ENCODE measurements around the gene TMEM60.

Gene TMEM60

DNA sequence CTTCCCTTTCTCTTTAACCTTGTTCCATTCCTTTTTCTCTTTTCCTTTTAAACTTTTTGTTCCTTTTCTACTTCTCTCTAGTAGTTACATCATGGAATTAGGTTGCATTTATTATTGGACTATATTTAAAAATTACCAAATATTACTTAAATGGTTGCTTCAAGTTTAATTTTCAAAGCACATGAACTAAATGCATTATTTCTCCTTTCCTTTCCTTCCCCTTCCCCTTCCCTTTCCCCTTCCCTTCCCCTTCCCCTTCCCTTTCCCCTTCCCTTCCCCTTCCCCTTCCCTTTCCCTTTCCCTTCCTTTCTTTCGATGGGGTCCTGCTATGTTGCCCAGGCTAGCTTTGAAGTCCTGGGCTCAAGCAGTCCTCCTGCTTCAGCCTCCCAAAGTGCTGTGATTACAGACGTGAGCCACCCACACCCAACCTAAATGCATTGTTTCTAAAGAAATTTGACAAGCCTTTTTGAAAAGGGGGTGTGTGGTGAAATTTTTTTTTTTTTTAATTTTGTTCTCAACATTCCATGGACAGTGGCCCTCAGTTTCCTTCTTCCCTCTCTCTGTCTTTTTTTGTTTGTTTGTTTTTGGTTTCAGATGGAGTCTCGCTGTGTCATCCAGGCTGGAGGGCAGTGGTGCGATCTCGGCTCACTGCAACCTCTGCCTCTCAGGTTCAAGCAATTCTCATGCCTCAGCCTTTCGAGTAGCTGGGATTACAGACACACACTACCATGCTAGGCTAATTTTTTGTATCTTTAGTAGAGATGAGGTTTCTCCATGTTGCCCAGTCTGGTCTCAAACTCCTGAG, 31.2 kb downstream of the TMEM60 start:
- DNase-seq: no peak

DNA sequence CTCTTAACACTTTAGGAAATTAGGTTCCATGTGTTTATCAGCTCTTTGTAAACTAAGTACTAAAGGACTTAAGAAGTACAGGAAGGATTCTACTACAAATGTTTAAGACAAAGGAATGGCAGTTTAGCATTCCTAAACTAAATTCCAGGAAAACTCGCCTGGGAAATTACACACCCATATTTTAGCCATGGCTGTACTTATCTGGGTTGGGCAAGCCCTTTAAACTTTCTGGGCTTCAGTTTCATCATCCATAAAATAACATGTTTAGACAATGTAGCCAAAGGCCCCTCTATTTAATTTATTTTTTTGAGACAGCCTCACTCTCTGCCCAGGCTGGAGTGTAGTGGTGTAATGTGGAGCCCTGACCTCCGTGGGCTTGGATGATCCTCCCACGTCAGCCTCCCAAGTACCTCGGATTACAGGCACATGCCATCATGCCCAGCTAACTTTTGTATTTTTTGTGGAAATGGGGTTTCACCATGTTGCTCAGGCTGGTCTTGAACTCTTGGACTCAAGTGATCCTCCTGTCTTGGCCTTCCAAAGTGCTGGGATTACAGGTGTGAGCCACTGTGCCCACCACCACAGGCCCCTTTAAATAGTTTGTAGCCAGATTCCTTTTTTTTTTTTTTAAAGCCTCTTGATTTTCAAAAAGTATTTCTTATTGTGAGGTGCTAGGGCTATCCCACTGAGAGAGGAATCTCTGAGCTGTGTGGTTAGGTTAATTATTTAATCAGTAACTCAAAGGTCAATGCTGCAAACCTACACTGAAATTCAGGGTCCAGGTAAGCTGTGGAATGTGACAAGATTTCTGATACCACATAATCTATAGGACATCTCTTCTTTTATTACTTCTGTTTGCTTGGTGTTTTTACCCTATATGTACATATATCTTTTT, 32.1 kb downstream of the TMEM60 start:
- no peak for DNase-seq

DNA sequence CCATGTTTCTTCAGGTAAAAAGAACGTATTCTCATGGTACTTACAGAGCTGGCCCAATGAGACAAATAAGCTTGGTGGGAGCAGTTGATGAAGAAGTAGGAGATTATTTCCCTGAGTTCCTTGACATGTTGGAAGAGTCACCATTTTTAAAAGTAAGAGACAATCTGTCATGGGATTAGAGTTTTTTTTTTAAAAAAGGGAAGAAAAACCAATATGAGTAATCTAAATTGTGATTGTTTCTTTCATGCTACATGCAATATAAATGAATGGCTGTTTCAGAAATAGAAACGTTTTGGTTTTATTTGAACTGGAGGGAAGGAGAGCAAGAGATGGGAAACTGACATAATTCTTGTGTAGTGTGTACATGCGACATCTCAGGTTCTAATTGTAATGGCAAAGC, 32.8 kb downstream of the TMEM60 start:
- no peak for DNase-seq

DNA sequence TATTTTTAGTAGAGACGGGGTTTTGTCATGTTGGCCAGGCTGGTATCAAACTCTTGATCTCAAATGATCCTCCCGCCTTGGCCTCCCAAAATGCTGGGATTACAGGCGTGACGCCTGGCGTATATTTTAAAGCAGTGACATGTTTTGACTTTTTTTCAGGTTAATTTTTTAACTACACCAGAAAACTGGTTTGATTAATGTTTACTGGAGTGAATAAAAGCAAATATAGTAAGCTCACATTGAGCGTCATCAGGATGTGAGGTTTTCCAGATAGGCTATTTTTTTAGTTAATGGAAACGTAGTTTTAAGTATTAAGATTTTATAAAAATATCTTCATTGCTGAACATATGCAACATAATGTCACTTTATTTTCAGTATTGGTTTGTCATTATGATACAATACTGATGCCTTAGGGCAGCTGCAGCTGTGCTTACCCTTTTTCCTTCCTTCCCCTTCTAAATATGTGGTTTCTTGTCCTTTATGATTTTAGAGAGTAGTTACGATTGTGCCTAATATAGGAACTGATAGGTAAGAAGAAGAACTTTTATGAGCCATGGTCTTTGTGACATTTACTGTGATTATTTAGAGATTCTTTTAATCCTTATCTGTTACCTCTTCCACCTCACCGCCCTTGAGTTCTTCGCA, 37.3 kb downstream of the TMEM60 start:
- DNase-seq: no peak

DNA sequence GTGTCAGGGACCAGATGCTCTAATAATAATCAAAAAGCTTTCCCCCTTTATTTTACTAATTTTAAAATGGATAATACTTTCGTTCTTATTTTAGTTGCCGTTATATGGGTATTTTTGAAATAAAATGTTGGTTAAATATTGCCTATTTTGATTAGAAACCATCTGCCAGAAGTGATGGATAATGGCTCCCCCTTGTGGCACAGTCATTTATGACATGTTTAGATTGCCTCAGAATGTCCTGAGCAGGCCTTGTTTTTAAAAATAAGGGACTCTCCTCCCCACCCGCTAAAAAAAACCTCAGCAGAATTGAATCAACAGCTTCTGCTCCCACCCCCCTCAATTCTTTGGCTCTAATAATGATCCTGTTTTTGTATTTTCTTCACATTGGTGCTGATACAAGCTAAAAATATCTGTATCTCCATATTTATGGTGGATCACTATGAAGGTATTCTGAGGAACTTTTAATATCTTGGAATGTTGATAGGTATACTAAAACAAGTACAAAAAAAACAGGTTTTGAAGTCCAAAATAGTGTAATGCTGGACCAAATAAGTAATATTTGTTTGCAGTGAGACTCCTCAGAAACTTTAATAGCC, 38.8 kb downstream of the TMEM60 start:
- peak; percentile 59 for DNase-seq

DNA sequence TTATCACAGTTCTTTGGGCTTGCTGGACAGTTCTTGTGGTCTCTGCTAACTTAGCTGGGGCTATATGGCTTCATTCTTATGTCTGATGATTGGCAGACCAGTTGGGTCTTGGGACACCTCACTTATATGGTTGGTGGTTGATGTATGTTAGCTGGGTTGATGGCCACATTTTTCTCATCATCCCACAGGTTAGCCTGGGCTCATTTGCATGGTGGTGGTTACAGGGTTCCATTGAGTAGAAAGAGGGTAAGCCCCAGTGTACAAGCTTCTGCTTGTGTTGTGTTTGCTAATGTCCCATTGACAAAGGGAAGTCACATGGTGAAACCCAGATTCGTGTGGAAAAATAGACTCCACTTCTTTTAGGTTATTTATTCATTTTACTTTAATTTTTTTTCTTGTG, 40.6 kb downstream of the TMEM60 start:
- DNase-seq: no peak

DNA sequence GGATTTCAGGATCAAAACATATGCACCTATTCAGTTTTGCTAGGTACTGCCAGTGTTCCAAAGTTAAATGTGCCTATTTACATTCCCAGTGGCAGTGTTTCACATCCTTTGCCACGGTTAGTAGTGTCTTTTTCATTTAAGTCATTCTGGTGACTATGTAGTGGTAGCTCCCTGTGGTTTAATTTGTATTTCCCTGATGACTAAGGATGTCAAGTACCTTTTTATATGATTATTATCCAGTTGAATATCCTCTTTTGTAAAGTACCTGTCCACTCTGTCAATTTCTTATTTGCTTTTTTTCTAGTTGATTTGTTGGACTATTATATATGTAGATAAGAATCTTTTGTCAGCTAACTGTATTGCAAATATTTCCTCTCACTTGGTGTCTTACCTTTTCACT, 45.1 kb downstream of the TMEM60 start:
- DNase-seq: no peak

DNA sequence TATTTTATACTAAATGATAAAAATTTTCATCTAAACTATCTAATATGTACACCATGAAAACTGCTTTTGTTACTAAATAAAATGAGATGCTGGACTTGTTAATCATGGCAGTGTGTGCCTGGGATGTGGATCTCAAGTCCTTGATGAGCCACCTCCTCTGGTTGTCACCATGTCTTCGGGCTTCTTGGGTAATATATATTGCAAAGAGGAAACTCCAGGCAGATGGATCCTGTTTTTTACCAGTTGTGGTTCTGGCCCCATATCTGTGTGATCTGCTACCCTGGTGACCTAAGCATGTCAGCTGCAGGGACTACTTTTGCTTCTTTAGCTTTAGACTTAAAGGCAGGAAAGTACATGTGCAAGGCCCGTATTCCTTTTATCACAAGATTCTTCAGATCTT, 46.2 kb downstream of the TMEM60 start:
- DNase-seq: no peak

DNA sequence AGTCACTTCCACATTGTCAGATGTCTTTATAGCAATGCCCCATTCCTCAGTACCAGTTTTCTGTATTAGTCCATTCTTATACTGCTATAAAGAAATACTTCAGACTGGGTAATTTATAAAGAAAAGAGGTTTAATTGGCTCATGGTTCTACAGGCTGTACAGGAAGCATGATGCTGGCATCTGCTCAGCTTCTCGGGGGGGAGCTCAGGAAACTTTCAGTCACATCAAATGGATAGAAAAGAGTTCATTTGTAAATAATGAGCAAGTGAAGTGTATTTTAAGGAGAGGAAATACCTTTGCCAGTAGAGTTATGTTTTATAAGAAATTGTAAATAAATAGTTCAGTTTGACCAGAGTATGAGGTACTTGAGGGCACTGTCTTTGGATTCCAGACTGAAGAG, 50.5 kb downstream of the TMEM60 start:
- no peak for DNase-seq

DNA sequence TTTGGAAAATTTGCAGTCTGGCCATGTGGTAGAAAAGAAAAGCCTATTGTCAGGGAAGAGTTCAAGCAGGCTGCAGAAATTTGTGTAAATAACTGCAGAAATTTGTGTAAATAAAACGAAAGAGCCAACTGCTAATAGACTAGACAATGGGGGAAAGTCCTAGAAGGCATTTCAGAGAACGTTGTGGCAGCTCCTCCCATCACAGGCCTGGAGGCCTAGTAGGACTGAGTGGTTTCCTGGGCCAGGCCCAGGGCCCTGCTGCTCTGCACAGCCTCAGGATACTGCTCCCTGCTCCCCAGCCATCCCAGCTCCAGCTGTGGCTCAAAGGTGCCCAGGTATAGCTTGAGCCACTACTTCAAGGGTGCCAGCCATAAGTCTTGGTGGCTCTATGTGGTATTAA, 51.1 kb downstream of the TMEM60 start:
- no peak for DNase-seq

DNA sequence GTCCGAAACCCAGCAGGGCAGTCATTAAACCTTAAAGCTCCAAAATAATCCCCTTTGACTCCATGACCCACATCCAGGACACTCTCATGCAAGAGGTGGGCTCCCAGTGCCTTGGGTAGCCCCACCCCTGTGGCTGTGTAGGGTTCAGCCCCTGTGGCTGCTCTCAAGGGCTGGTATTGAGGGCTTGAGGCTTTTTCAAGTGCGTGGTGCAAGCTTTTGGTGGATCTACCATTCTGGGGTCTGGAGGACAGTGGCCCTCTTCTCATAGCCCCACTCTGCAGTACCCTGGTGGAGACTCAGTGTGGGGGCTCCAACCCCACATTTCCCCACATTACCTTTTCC, 51.4 kb downstream of the TMEM60 start:
- no peak for DNase-seq

DNA sequence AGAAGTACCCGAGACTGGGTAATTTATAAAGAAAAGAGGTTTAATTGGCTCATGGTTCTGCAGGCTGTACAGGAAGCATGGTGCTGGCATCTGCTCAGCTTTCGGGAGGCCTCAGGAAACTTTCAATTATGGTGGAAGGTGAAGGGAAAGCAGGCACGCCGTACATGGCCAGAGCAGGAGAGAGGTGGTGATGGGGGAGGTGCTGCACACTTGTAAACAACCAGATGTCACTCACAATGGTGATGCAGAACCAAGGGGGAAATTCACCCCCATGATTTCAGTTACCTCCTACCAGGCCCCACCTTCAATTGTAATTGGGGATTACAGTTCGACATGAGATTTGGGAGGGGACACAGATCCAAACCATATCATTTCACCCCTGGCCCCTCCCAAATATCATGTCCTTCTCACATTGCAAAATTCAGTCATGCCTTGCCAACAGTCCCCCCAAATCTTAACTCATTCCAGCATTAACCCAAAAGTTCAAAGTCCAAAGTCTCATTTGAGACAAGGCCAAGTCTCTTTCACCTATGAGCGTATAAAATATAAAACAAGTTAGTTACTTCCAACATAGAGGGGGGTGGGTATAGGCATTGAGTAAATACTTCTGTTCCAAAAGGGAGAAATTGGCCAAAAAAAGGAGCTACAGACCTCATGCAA, 51.9 kb downstream of the TMEM60 start:
- DNase-seq: no peak

DNA sequence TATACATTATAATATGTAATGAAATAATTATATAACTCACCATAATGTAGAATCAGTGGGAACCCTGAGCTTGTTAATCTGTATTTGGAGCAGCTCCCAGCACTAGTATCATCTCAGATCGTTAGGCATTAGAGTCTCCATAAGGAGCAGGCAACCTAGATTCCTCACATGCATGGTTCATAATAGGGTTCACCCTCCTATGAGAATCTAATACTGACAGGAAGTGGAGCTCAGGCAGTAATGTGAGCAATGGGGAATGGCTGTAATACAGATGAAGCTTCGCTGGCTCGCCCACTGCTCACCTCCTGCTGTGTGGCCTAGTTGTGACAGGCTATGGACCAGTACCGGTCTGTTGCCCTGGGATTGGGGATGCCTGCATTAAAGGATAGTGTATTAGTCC, 52.5 kb downstream of the TMEM60 start:
- DNase-seq: no peak

Measured in activated naive CD4-positive, alpha-beta T cell treated with Interleukin-2 at 50 U/mL for 16 hours (primary cell).